Upper lobe of left lung (tissue), 6 donors: ENCODE results near the gene KRT33B. TPM values are rescaled to one million over a fixed set of nuclear protein-coding genes. Genes with fewer than 3 reads are reported as not detected.
"Not testable (repeated sequence)": the region's sequence is repeated elsewhere in the genome, so short reads cannot be mapped to it uniquely, and the experiment has no call there.

Experiments
- ATAC-seq, 2 donors: fragments of 200-7000 bp; cut with Tn5 transposase; one replicate each; pipeline ENCODE4 v1.9.1; 2022; ENCODE audit warnings: mild to moderate bottlenecking in 2 of 2, moderate library complexity in 2 of 2; ENCODE audit not compliant: low FRiP score in 2 of 2
- DNase-seq, 2 donors: peaks; one replicate each; pipeline ENCODE4 v3.0.0-alpha.2; 2019 to 2020
- H3K27ac ChIP-seq, 4 donors: fragments of 200-600 bp; sonication (generic); one replicate each; pipeline ENCODE4 v1.5.1; 2016 to 2019
- H3K27me3 ChIP-seq, 4 donors: fragments of 200-600 bp; sonication (generic); one replicate each; pipeline ENCODE4 v1.5.1; 2017 to 2019
- H3K36me3 ChIP-seq, 4 donors: fragments of 200-600 bp; sonication (generic); one replicate each; pipeline ENCODE4 v1.5.1; 2016 to 2019
- H3K4me1 ChIP-seq, 4 donors: fragments of 200-600 bp; sonication (generic); one replicate each; pipeline ENCODE4 v1.5.1; 2018 to 2019
- H3K4me3 ChIP-seq, 4 donors: fragments of 200-600 bp; sonication (generic); one replicate each; pipeline ENCODE4 v1.5.1; 2017 to 2019; ENCODE audit warnings: mild to moderate bottlenecking in 2 of 4, moderate library complexity in 1 of 4
- H3K9me3 ChIP-seq, 4 donors: fragments of 200-600 bp; sonication (generic); one replicate each; pipeline ENCODE4 v1.5.1; 2018 to 2019
- EP300 ChIP-seq, 4 donors: sonication (generic); formaldehyde crosslinking; IDR thresholded peaks; one replicate each; pipeline ENCODE4 v1.5.1; 2017; ENCODE audit warnings: antibody characterized with exemption in 4 of 4, control low read depth in 2 of 4
- POLR2A ChIP-seq, 4 donors: fragments of 450-650 bp; IDR thresholded peaks; one replicate each; pipeline ENCODE4 v1.5.1; 2016 to 2017; ENCODE audit warnings: antibody characterized with exemption in 4 of 4, mild to moderate bottlenecking in 2 of 4
- POLR2AphosphoS5 ChIP-seq, 2 donors: sonication (generic); formaldehyde crosslinking; IDR thresholded peaks; one replicate each; pipeline ENCODE4 v1.5.1; 2017; ENCODE audit warnings: antibody characterized with exemption in 2 of 2
- WGBS, 2 donors: methylation state at CpG; one replicate each; pipeline ENCODE4 v1.1.5; 2017 to 2018; 5-methylcytosine and 5-hydroxymethylcytosine counted together
- total RNA-seq, 6 donors: library from RNA; depleted of rRNA in 4 of 6; stranded (reverse); fragments of >200 nt in 4 of 6; gene quantifications; one replicate each; pipeline versions ENCODE4 v1.1.0 to v1.2.1, GENCODE V29; 2016 to 2021
- TF ChIP-seq, protein P1 (sequence below), 6 experiments: fragments of 450-650 bp in 4 of 6; fragments of 200-600 bp in 2 of 6; sonication (generic) in 2 of 6; IDR thresholded peaks; one replicate each; pipeline ENCODE4 v1.5.1; 2016 to 2019; ENCODE audit warnings: antibody characterized with exemption in 6 of 6
- donor health status: DM: no; HTN: no; CAD: no; lungs with moderate emphysema.
- donor health status: DM: no; HTN: yes; CAD: no; lungs with severe emphysema.

KRT33B gene
- total RNA-seq, 6 donors from 2014 or later = not detected

DNA sequence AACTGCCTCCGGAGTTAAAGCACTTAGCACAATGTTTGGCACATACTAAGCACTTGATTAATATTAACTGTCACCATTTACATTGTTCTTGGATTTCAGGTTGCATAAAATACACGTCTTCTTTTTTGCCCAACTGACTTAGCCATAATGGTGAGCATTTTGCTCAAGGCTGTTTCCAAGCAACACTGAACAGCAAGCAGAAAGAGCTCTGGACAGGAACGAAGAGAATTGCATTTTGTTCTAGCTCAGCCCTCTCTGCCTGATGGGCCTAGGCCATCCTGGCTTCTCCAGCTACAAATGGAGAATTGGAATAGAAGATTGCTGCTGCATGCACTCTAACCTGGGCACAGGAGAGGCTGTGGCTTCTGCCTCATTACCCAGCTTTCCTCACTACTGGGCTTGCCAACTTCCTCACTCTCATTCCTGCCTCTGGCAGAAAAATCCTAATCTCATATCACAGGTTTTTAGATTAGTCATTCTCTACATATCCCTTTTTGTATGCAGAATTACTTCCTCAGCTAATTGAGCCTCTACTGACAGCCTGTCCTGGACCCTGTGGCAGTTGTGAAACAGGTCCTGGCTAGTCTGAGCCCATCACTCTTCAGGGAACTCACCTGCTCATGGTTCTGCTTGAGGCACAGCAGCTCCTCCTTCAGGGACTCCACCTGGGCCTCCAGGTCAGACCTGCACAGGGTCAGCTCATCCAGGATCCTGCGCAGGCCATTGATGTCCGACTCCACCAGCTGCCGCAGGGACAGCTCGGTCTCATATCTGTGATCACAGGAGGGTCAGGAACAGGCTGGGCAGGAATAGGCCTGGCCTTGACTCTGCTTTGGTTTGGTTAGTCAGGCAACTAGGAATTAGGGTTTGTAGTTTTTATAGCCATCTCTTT, 21.5 kb downstream of the KRT33B start:
- Histone ChIP-seq H3K4me1 (no peaks in the 10 kb centered on the region), H3K36me3 (no peaks in the 10 kb centered on the region), H3K27ac (no peak overlapping the region), H3K9me3 (no peaks in the 10 kb centered on the region), H3K4me3 (no peak overlapping the region), H3K27me3 (no peaks in the 10 kb centered on the region)
- ATAC-seq (no peak), DNase-seq (no peak)
- whole genome bisulfite sequencing, 2 donors = 72 to 79% methylated on average over 4 to 7 of the region's 7 CpGs
- TF ChIP-seq, protein P1, sequence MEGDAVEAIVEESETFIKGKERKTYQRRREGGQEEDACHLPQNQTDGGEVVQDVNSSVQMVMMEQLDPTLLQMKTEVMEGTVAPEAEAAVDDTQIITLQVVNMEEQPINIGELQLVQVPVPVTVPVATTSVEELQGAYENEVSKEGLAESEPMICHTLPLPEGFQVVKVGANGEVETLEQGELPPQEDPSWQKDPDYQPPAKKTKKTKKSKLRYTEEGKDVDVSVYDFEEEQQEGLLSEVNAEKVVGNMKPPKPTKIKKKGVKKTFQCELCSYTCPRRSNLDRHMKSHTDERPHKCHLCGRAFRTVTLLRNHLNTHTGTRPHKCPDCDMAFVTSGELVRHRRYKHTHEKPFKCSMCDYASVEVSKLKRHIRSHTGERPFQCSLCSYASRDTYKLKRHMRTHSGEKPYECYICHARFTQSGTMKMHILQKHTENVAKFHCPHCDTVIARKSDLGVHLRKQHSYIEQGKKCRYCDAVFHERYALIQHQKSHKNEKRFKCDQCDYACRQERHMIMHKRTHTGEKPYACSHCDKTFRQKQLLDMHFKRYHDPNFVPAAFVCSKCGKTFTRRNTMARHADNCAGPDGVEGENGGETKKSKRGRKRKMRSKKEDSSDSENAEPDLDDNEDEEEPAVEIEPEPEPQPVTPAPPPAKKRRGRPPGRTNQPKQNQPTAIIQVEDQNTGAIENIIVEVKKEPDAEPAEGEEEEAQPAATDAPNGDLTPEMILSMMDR (IDR thresholded peaks at IDR 0.05) = no peak

GRCh38 chr17:41346421-41346820, 23.2 kb downstream of the KRT33B start:
- H3K27ac ChIP-seq, ATAC-seq: not testable (repeated sequence)
- 89 to 93% methylated on average over 15 to 16 of the region's 16 CpGs for WGBS, 2 donors

GRCh38 chr17:41345992-41346391, 23.6 kb downstream of the KRT33B start:
- H3K27me3 ChIP-seq = no peaks in the 10 kb centered on the region
- H3K9me3 ChIP-seq = peaks cover 0 to 6% (median 0%) of the 10 kb centered on the region in 4 donors
- no peaks in the 10 kb centered on the region for H3K36me3 ChIP-seq
- H3K27ac ChIP-seq = no peak overlapping the region
- DNase-seq (no peak), ATAC-seq (no peak)
- WGBS, 2 donors = 93 to 100% methylated on average over 3 of the region's 3 CpGs
- TF ChIP-seq EP300 (IDR thresholded peaks at IDR 0.05) (no peak), POLR2A (IDR thresholded peaks at IDR 0.05) (no peak), POLR2AphosphoS5 (IDR thresholded peaks at IDR 0.05) (no peak)
- TF ChIP-seq, protein P1 (IDR thresholded peaks at IDR 0.05) = no peak
- no peak overlapping the region for H3K4me3 ChIP-seq
- no peaks in the 10 kb centered on the region for H3K4me1 ChIP-seq

More at GRCh38 chr17:41346421-41346820, 23.2 kb downstream of the KRT33B start:
- not testable (repeated sequence) for H3K4me1 ChIP-seq, H3K36me3 ChIP-seq, DNase-seq, H3K9me3 ChIP-seq, H3K4me3 ChIP-seq, H3K27me3 ChIP-seq

- no peak for DNase-seq
- no peak for ATAC-seq
- no peak overlapping the region for H3K27ac ChIP-seq
- TF ChIP-seq POLR2A (IDR thresholded peaks at IDR 0.05) (no peak), POLR2AphosphoS5 (IDR thresholded peaks at IDR 0.05) (no peak), EP300 (IDR thresholded peaks at IDR 0.05) (no peak)
- TF ChIP-seq, protein P1 (IDR thresholded peaks at IDR 0.05) = no peak
- peaks cover 0 to 6% (median 0%) of the 10 kb centered on the region in 4 donors for H3K9me3 ChIP-seq
- H3K4me1 ChIP-seq = peaks cover 7 to 9% (median 8%) of the 10 kb centered on the region in 4 donors
- H3K27me3 ChIP-seq = no peaks in the 10 kb centered on the region
- no peaks in the 10 kb centered on the region for H3K36me3 ChIP-seq
- no peak overlapping the region for H3K4me3 ChIP-seq
- 79 to 94% methylated on average over 3 of the region's 3 CpGs for WGBS, 2 donors
Measured at GRCh38 chr17:41343029-41343428, 26.6 kb downstream of the KRT33B start.

GRCh38 chr17:41340934-41341861, 28.4 kb downstream of the KRT33B start:
- no peak for DNase-seq
- peaks cover 7 to 9% (median 8%) of the 10 kb centered on the region in 4 donors for H3K4me1 ChIP-seq
- H3K9me3 ChIP-seq = peaks cover 0 to 6% (median 0%) of the 10 kb centered on the region in 4 donors
- H3K36me3 ChIP-seq = no peaks in the 10 kb centered on the region
- no peak overlapping the region for H3K27ac ChIP-seq
- H3K4me3 ChIP-seq = no peak overlapping the region
- ATAC-seq = no peak
- 73 to 77% methylated on average over 7 of the region's 7 CpGs for WGBS, 2 donors
- TF ChIP-seq, protein P1 (IDR thresholded peaks at IDR 0.05) = no peak
- TF ChIP-seq POLR2AphosphoS5 (IDR thresholded peaks at IDR 0.05) = no peak
- no peak for TF ChIP-seq POLR2A (IDR thresholded peaks at IDR 0.05)
- no peak for TF ChIP-seq EP300 (IDR thresholded peaks at IDR 0.05)
- no peaks in the 10 kb centered on the region for H3K27me3 ChIP-seq
